ENCODE measurements around the gene SEPTIN5.
A peak's percentile ranks its signal among the peaks of the same experiment; 100 is the strongest.

SEPTIN5 gene

GRCh38 chr22:19714312-19715187 lies at the start of gene SEPTIN5:
Gene SEPTIN5 (plus strand): TSS chr22:19714503. CDS start chr22:19714589, 86 bp downstream.
- in situ Hi-C loops (cut with HindIII; ENCODE audit: low pct_unique_long_range_greater_than_20kb, low sequenced_read_pairs): no loop called here
- peak in 1 of 2 experiments; percentile 31 for DNase-seq (ENCODE audit: low read depth in 1 of 2, low spot score in 1 of 2)
- TF ChIP-seq JUND (IDR thresholded peaks at IDR 0.05; ENCODE audit: low read depth): no peak

GRCh38 chr22:19664951-19665783 lies 49.1 kb upstream of the SEPTIN5 start:
- no peak for DNase-seq (ENCODE audit: low read depth in 1 of 2, low spot score in 1 of 2)
- no peak for TF ChIP-seq JUND (IDR thresholded peaks at IDR 0.05; ENCODE audit: low read depth)
- in situ Hi-C loops (cut with HindIII; ENCODE audit: low pct_unique_long_range_greater_than_20kb, low sequenced_read_pairs): no loop called here

- in situ Hi-C loops (cut with HindIII; ENCODE audit: low pct_unique_long_range_greater_than_20kb, low sequenced_read_pairs): no loop called here
- no peak for DNase-seq (ENCODE audit: low read depth in 1 of 2, low spot score in 1 of 2)
- TF ChIP-seq JUND (IDR thresholded peaks at IDR 0.05; ENCODE audit: low read depth): no peak
These were observed 48.3 kb upstream of the SEPTIN5 start for GRCh38 chr22:19665784-19666672.

GRCh38 chr22:19666673-19667593 lies 47.4 kb upstream of the SEPTIN5 start:
- in situ Hi-C loops (cut with HindIII; ENCODE audit: low pct_unique_long_range_greater_than_20kb, low sequenced_read_pairs): no loop called here
- DNase-seq (ENCODE audit: low read depth in 1 of 2, low spot score in 1 of 2): no peak
- TF ChIP-seq JUND (IDR thresholded peaks at IDR 0.05; ENCODE audit: low read depth): no peak

GRCh38 chr22:19667872-19668740 lies 46.2 kb upstream of the SEPTIN5 start:
- no peak for DNase-seq (ENCODE audit: low read depth in 1 of 2, low spot score in 1 of 2)
- no peak for TF ChIP-seq JUND (IDR thresholded peaks at IDR 0.05; ENCODE audit: low read depth)
- in situ Hi-C loops (cut with HindIII; ENCODE audit: low pct_unique_long_range_greater_than_20kb, low sequenced_read_pairs): no loop called here

GRCh38 chr22:19668748-19669147 lies 45.6 kb upstream of the SEPTIN5 start:
- in situ Hi-C loops (cut with HindIII; ENCODE audit: low pct_unique_long_range_greater_than_20kb, low sequenced_read_pairs): no loop called here
- no peak for DNase-seq (ENCODE audit: low read depth in 1 of 2, low spot score in 1 of 2)

GRCh38 chr22:19669570-19669969 lies 44.7 kb upstream of the SEPTIN5 start:
- in situ Hi-C loops (cut with HindIII; ENCODE audit: low pct_unique_long_range_greater_than_20kb, low sequenced_read_pairs): no loop called here
- no peak for TF ChIP-seq JUND (IDR thresholded peaks at IDR 0.05; ENCODE audit: low read depth)
- DNase-seq (ENCODE audit: low read depth in 1 of 2, low spot score in 1 of 2): no peak

More at GRCh38 chr22:19668748-19669147, 45.6 kb upstream of the SEPTIN5 start:
- no peak for TF ChIP-seq JUND (IDR thresholded peaks at IDR 0.05; ENCODE audit: low read depth)

GRCh38 chr22:19671316-19671715 lies 43.0 kb upstream of the SEPTIN5 start:
- no peak for TF ChIP-seq JUND (IDR thresholded peaks at IDR 0.05; ENCODE audit: low read depth)
- DNase-seq (ENCODE audit: low read depth in 1 of 2, low spot score in 1 of 2): no peak
- in situ Hi-C loops (cut with HindIII; ENCODE audit: low pct_unique_long_range_greater_than_20kb, low sequenced_read_pairs): no loop called here

- no peak for TF ChIP-seq JUND (IDR thresholded peaks at IDR 0.05; ENCODE audit: low read depth)
- in situ Hi-C loops (cut with HindIII; ENCODE audit: low pct_unique_long_range_greater_than_20kb, low sequenced_read_pairs): no loop called here
- no peak for DNase-seq (ENCODE audit: low read depth in 1 of 2, low spot score in 1 of 2)
These were observed 42.1 kb upstream of the SEPTIN5 start for GRCh38 chr22:19672054-19672776.

- DNase-seq (ENCODE audit: low read depth in 1 of 2, low spot score in 1 of 2): no peak
- TF ChIP-seq JUND (IDR thresholded peaks at IDR 0.05; ENCODE audit: low read depth): no peak
- in situ Hi-C loops (cut with HindIII; ENCODE audit: low pct_unique_long_range_greater_than_20kb, low sequenced_read_pairs): no loop called here
These were observed 40.6 kb upstream of the SEPTIN5 start for GRCh38 chr22:19673660-19674059.
